Neural progenitor cell (in vitro differentiated cells): Measurements from ENCODE around the gene ASTN2. TPM values are rescaled to one million over a fixed set of nuclear protein-coding genes. Genes with fewer than 3 reads are reported as not detected.

Source experiments
- DNase-seq: peaks from one replicate; pipeline ENCODE4 v3.0.0-alpha.2; 2016; ENCODE audit warnings: low spot score
- H2AFZ ChIP-seq: fragments of 200-600 bp; sonication (generic); replicated peaks from 2 replicates; pipeline ENCODE4 v1.6.1; 2016; ENCODE audit warnings: antibody characterized with exemption
- H3F3A ChIP-seq: fragments of 200-600 bp; sonication (generic); 2 replicates; pipeline ENCODE4 v1.6.1; 2016; ENCODE audit warnings: antibody characterized with exemption, low read depth
- H3K27ac ChIP-seq: fragments of 200-600 bp; sonication (generic); 2 replicates; pipeline ENCODE4 v1.5.1; 2016; ENCODE audit warnings: mild to moderate bottlenecking
- H3K27me3 ChIP-seq: fragments of 200-600 bp; sonication (generic); 2 replicates; pipeline ENCODE4 v1.6.1; 2016; ENCODE audit warnings: mild to moderate bottlenecking, moderate library complexity
- H3K36me3 ChIP-seq: fragments of 200-600 bp; sonication (generic); 2 replicates; pipeline ENCODE4 v1.5.1; 2016
- H3K4me1 ChIP-seq: fragments of 200-600 bp; sonication (generic); 2 replicates; pipeline ENCODE4 v1.6.1; 2016; ENCODE audit warnings: mixed run types
- H3K4me2 ChIP-seq: fragments of 200-600 bp; sonication (generic); 2 replicates; pipeline ENCODE4 v1.6.1; 2016
- H3K4me3 ChIP-seq: fragments of 200-600 bp; sonication (generic); 2 replicates; pipeline ENCODE4 v1.5.1; 2016
- H3K79me2 ChIP-seq: fragments of 200-600 bp; sonication (generic); 2 replicates; pipeline ENCODE4 v1.6.1; 2016; ENCODE audit warnings: low read depth
- H3K9ac ChIP-seq: fragments of 200-600 bp; sonication (generic); 2 replicates; pipeline ENCODE4 v1.6.1; 2016
- H3K9me3 ChIP-seq: fragments of 200-600 bp; sonication (generic); 2 replicates; pipeline ENCODE4 v1.5.1; 2016; ENCODE audit warnings: low read depth
- H4K20me1 ChIP-seq: fragments of 200-600 bp; sonication (generic); 2 replicates; pipeline ENCODE4 v1.6.1; 2016; ENCODE audit warnings: low read depth
- H3K27ac Mint-ChIP-seq: 3 replicates; pipeline ENCODE4 v1.8.0; 2021; ENCODE audit warnings: mixed read lengths
- H3K27me3 Mint-ChIP-seq: 2 replicates; pipeline ENCODE4 v1.8.0; 2022; ENCODE audit warnings: low read depth, mild to moderate bottlenecking, inconsistent platforms, moderate library complexity, mixed read lengths; ENCODE audit not compliant: insufficient read depth
- H3K36me3 Mint-ChIP-seq: 3 replicates; pipeline ENCODE4 v1.8.0; 2021; ENCODE audit warnings: mixed read lengths
- H3K4me1 Mint-ChIP-seq: 3 replicates; pipeline ENCODE4 v1.8.0; 2021; ENCODE audit warnings: mixed read lengths
- H3K4me3 Mint-ChIP-seq: 3 replicates; pipeline ENCODE4 v1.8.0; 2021; ENCODE audit warnings: mild to moderate bottlenecking, moderate library complexity, mixed read lengths
- H3K9me3 Mint-ChIP-seq: 3 replicates; pipeline ENCODE4 v1.8.0; 2020; ENCODE audit warnings: mixed read lengths
- EZH2 ChIP-seq: fragments of 200-600 bp; sonication (generic); IDR thresholded peaks from 2 replicates; pipeline ENCODE4 v1.6.1; 2017; ENCODE audit warnings: antibody characterized with exemption, mild to moderate bottlenecking, moderate library complexity
- EZH2phosphoT487 ChIP-seq: fragments of 200-600 bp; sonication (generic); IDR thresholded peaks from 2 replicates; pipeline ENCODE4 v1.6.1; 2017; ENCODE audit warnings: antibody characterized with exemption
- total RNA-seq: library from RNA; depleted of rRNA; stranded (reverse); fragments of >200 nt; gene quantifications from 2 replicates; pipeline ENCODE4 v1.2.3, GENCODE V29; 2015; ENCODE audit warnings: low replicate concordance
- TF ChIP-seq, protein P1 (sequence below): fragments of 200-600 bp; sonication (generic); IDR thresholded peaks from 2 replicates; pipeline ENCODE4 v1.5.1; 2017; ENCODE audit warnings: antibody characterized with exemption, mild to moderate bottlenecking

The ASTN2 gene
- total RNA-seq, 1 donor from 2014 or later = 8.0 TPM

DNA sequence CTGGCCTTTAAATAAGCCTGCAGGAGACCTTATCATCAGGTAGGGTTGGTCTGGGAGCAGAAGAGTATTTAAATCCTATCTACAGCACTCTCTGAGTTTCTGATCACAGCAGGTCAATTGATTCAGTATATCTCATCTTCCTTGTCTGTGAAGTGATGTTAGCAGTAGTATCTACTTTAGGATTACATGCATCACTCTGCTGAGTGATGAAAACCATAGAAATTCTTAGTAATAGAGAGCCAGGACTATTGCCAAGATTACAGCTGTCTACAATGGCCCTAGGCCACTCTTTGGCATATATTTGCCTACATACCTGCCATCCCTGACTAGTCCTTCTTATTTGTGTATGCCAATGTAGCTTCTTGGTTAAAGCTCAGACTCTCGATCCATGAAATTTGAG, 183.8 kb downstream of the ASTN2 start:
- no peak overlapping the region for H3K4me3 ChIP-seq
- H3K36me3 Mint-ChIP-seq = no peaks in the 10 kb centered on the region
- H3K27me3 ChIP-seq = no peaks in the 10 kb centered on the region
- no peaks in the 10 kb centered on the region for H3K9me3 ChIP-seq
- no peaks in the 10 kb centered on the region for H3K36me3 ChIP-seq
- no peak overlapping the region for H3K4me2 ChIP-seq
- H3K27me3 Mint-ChIP-seq = peaks cover 4% of the 10 kb centered on the region
- H3K4me1 Mint-ChIP-seq = peaks cover 20% of the 10 kb centered on the region
- no peak overlapping the region for H3K27ac Mint-ChIP-seq
- H3K4me1 ChIP-seq = peaks cover 22% of the 10 kb centered on the region
- no peak overlapping the region for H2AFZ ChIP-seq
- no peak overlapping the region for H3K4me3 Mint-ChIP-seq
- no peaks in the 10 kb centered on the region for H3K79me2 ChIP-seq
- no peaks in the 10 kb centered on the region for H3K9me3 Mint-ChIP-seq
- TF ChIP-seq EZH2 (no peak), EZH2phosphoT487 (no peak)
- TF ChIP-seq, protein P1, sequence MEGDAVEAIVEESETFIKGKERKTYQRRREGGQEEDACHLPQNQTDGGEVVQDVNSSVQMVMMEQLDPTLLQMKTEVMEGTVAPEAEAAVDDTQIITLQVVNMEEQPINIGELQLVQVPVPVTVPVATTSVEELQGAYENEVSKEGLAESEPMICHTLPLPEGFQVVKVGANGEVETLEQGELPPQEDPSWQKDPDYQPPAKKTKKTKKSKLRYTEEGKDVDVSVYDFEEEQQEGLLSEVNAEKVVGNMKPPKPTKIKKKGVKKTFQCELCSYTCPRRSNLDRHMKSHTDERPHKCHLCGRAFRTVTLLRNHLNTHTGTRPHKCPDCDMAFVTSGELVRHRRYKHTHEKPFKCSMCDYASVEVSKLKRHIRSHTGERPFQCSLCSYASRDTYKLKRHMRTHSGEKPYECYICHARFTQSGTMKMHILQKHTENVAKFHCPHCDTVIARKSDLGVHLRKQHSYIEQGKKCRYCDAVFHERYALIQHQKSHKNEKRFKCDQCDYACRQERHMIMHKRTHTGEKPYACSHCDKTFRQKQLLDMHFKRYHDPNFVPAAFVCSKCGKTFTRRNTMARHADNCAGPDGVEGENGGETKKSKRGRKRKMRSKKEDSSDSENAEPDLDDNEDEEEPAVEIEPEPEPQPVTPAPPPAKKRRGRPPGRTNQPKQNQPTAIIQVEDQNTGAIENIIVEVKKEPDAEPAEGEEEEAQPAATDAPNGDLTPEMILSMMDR = no peak
- no peaks in the 10 kb centered on the region for H3F3A ChIP-seq
- no peak overlapping the region for H3K27ac ChIP-seq
- no peak for DNase-seq
- H4K20me1 ChIP-seq = no peaks in the 10 kb centered on the region
- H3K9ac ChIP-seq = no peak overlapping the region

DNA sequence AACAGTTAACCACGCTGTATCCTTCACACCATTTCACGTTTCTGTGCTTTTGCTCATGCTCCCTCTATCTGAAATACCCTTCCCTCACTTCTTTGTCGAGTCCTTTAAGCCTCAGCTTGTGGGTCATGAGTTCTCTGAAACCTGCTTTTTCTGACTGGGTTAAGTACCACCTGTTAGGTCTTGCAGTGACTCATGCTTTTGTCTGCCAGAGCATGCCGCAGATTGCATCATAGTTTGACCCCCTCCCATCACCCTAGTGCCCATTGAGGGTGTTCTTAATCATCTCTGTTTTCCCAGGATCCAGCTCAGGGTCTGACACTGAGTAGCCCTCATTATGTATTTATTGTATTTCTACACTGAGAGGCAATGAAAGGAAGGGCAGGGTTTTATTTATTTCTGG, 190.2 kb downstream of the ASTN2 start:
- TF ChIP-seq EZH2phosphoT487 = no peak
- no peak for TF ChIP-seq EZH2
- TF ChIP-seq, protein P1 = no peak
- H3K36me3 Mint-ChIP-seq = no peaks in the 10 kb centered on the region
- no peaks in the 10 kb centered on the region for H3K36me3 ChIP-seq
- no peaks in the 10 kb centered on the region for H4K20me1 ChIP-seq
- H3K79me2 ChIP-seq = no peaks in the 10 kb centered on the region
- H2AFZ ChIP-seq = no peak overlapping the region
- H3K9me3 ChIP-seq = no peaks in the 10 kb centered on the region
- DNase-seq = no peak
- H3K27me3 ChIP-seq = no peaks in the 10 kb centered on the region
- no peak overlapping the region for H3K4me3 Mint-ChIP-seq
- H3F3A ChIP-seq = no peaks in the 10 kb centered on the region
- H3K4me2 ChIP-seq = no peak overlapping the region
- no peak overlapping the region for H3K4me3 ChIP-seq
- H3K4me1 ChIP-seq = peaks cover 5% of the 10 kb centered on the region
- no peak overlapping the region for H3K9ac ChIP-seq
- no peaks in the 10 kb centered on the region for H3K27me3 Mint-ChIP-seq
- H3K27ac Mint-ChIP-seq = no peak overlapping the region
- H3K4me1 Mint-ChIP-seq = peaks cover 3% of the 10 kb centered on the region
- H3K9me3 Mint-ChIP-seq = no peaks in the 10 kb centered on the region
- no peak overlapping the region for H3K27ac ChIP-seq

- H3K36me3 ChIP-seq = no peaks in the 10 kb centered on the region
- H3K79me2 ChIP-seq = no peaks in the 10 kb centered on the region
- H3F3A ChIP-seq = no peaks in the 10 kb centered on the region
- H3K27me3 Mint-ChIP-seq = no peaks in the 10 kb centered on the region
- no peak overlapping the region for H3K27ac ChIP-seq
- no peak for DNase-seq
- no peaks in the 10 kb centered on the region for H3K9me3 Mint-ChIP-seq
- TF ChIP-seq, protein P1 = no peak
- TF ChIP-seq EZH2phosphoT487 (no peak), EZH2 (no peak)
- H3K9me3 ChIP-seq = no peaks in the 10 kb centered on the region
- no peak overlapping the region for H3K4me2 ChIP-seq
- H3K4me1 ChIP-seq = peaks cover 3% of the 10 kb centered on the region
- no peak overlapping the region for H3K9ac ChIP-seq
- H3K4me3 Mint-ChIP-seq = no peak overlapping the region
- H3K27ac Mint-ChIP-seq = no peak overlapping the region
- H3K27me3 ChIP-seq = no peaks in the 10 kb centered on the region
- H3K4me3 ChIP-seq = no peak overlapping the region
- no peaks in the 10 kb centered on the region for H4K20me1 ChIP-seq
- H3K4me1 Mint-ChIP-seq = no peaks in the 10 kb centered on the region
- H2AFZ ChIP-seq = no peak overlapping the region
- no peaks in the 10 kb centered on the region for H3K36me3 Mint-ChIP-seq
Measured at GRCh38 chr9:117218951-117219350, 195.9 kb downstream of the ASTN2 start.
